Astrocyte of the hippocampus (primary cell): ENCODE results near the gene SPP2.

Experiments used
- DNase-seq: peaks from one replicate; pipeline ENCODE4 v3.0.0; 2011; ENCODE audit warnings: low read depth, low spot score

SPP2 gene

DNA sequence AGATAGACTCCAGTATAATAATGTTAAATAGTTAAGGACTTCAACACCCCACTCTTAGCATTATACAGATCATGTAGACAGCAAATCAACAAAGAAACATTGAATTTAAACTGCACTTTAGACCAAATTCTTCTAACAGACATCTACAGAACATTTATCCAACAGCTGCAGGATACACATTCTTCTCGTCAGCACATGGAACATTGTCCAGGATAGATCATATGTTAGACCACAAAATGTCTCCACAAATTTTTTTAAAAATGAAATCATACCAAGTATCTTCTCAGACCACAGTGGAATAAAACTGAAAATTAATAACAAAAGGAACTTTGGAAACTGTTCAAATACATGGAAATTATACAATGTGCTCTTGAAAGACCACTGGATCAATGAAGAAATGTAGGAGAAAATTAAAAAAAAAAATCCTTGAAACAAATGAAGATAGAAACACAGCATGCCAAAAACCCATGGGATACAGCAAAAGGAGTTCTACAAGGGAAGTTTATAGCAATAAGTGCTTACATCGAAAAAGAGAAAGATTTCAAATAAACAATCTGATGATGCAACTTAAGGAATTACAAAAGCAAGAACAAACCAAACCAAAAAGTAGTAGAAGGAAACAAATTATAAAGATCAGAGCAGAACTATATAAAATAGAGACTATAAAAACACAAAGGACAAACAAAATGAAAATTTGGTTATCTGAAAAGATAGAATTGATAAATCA, 12.3 kb upstream of the SPP2 start:
- DNase-seq, result no peak

DNA sequence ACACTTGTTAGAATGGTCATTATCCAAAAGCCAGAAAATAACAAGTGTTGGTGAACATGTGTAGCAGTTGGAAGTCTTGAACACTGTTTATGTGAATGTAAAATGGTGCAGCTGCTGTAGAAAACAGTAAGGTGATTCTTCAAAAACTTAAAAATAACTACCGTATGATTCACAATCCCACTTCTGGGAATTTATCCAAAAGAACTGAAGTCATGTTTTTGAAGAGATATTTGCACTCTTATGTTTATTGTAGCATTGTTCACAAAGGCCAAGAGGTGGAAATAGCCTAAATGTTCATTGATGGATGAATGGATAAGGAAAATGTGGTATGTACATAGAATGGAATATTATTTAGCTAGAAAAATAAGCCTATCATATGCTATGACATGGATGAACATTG, 6.3 kb upstream of the SPP2 start:
- peak; percentile 84 for DNase-seq

GRCh38 chr2:234046521-234046920, 4.0 kb upstream of the SPP2 start:
- DNase-seq, result no peak

DNA sequence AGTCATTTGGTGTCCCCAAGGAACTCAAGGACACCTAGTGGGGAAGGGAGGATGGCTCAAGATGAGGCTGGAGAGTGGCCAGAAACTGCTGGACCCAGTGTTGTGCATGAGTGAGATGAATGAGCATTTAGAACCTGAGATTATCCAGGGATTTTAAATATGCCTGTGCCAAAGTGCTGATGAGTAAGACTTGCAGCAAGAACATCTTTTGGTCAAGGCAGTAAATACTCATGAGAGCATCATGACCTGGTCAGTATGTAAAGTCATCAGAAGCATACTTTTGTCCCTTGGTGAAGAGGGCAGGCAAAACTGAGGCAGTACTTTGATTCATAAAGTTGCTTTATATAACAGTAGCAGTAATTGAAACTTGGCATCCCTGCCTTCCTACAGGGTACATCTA, 3.1 kb upstream of the SPP2 start:
- no peak for DNase-seq

DNA sequence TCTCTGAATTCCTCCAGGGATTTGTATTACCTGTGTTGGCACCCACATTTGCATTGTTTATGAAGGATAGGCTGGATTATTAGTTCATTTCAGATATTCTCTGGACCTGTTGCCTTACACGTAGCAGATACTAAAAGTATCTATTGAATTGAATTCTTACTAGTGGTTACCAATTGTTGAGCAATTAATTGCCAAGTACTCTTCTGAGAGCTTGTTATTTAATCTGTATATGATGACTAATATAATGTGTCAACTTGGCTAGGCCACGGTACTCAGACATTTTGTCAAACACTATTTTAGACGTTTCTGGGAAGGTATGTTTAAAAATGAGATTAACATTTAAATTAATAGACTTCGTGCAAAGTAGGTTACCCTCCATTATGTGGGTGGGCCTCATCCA, 2.5 kb upstream of the SPP2 start:
- DNase-seq, result no peak

DNA sequence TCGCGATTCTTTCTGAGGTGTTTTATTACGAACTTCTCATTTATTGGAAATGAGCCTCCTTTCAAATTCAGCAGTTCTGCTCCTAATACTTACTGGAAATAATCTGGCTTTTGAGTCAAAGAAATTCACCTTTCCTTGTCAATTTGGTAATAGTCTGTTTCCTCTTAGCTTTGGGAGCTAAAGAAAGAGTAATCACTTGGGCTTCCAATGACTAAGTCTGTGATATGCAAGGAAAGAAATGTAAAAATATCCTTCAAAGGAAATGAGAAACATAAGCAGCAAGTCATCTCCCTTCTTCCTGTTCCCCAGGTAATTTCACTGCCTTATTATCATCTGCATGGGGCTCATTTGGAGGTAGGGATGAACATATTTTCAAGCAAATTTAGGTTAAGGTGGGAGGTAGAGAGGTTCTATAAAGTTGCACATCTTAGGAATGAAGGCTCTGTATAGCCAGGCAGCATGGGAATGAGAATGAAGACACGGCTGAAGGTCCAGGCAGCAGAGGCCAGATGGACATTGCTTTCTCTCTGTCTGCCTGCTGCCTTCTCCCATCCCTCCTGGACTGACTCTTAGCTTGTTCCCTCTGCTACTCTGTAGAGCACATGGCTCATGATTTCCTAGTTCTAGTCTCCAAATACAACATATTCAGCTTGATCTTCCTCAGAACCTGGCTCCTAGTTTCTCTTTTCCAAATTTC, 1.0 kb downstream of the SPP2 start:
- DNase-seq, result no peak

- DNase-seq, result no peak
Measured at GRCh38 chr2:234058881-234059280, 8.4 kb downstream of the SPP2 start.

DNA sequence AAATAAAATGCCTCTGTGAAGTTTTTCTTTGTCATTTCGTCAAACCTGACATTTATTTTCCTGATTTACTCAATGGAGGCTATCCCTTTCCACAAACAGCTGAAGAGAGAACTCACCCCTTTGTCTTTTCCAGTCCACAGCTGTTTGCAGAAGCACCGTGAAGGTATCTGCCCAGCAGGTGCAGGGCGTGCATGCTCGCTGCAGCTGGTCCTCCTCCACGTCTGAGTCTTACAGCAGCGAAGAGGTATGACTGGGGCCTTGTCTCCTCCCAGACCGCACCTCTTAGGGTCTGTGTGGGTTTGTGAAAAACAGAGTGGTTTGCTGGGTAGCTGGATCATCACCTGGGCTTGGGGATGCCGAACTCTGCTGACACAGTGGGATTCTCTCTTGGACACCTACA, 9.7 kb downstream of the SPP2 start:
- DNase-seq, result no peak

GRCh38 chr2:234061624-234062257, 11.2 kb downstream of the SPP2 start:
- no peak for DNase-seq

- DNase-seq, result no peak
Measured at GRCh38 chr2:234066587-234066986, 16.1 kb downstream of the SPP2 start.

DNA sequence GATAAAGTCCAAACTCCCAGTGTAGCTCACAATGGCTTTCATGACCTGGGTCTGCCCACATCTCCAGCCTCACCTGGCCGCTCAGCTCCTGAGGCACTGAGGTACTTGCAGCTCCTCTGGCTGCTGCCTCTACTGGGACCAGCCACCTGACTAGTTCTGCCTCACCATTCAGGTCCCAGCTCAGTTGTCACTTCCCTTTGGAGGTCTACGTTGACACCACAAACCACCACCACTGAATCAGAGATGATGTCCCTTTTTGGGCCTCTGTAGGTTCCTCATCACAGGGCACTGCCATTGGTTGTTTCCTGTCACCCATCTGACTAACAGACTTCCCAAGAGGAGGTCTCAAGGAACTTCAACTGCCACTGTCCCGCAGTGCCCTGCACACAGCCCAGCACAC, 21.2 kb downstream of the SPP2 start:
- DNase-seq, result no peak

- DNase-seq, result no peak
Measured at GRCh38 chr2:234072454-234072853, 22.0 kb downstream of the SPP2 start.

DNA sequence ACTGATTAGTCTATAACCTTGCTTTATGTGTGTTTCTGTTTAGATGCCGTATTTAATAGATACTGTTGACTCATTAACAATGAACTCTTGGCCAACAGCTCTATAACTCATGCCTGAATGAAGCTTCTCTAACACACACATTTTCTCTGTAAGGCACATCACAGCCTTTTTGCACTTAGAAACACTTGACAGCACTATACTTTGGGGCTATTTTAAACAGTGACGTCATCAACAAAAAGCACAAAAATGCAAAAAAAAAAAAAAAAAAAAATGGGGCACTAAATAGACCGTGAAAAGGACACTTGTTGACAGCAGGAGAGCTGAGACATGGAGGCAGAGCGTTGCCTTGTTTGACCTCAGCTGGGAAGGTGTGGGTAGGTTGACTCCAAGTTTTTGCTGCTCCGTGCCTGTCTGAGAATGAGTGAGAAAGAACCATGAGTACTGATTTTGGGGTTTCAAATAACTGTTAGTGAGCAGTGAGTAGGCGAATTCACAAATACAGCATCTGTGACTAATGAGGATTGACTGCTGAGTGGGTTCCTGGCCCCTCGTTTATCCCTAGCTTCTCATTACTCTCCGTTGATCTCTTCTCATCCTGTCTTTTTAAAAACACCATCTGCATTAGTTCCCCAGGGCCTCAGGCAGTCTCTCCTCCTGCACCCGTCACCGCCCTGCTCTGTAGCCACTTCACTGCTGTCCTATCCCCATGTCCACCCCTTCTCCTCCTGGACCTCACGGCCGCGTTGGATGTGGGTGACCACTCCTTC, 24.4 kb downstream of the SPP2 start:
- no peak for DNase-seq

GRCh38 chr2:234075518-234075915, 25.0 kb downstream of the SPP2 start:
- DNase-seq, result no peak

DNA sequence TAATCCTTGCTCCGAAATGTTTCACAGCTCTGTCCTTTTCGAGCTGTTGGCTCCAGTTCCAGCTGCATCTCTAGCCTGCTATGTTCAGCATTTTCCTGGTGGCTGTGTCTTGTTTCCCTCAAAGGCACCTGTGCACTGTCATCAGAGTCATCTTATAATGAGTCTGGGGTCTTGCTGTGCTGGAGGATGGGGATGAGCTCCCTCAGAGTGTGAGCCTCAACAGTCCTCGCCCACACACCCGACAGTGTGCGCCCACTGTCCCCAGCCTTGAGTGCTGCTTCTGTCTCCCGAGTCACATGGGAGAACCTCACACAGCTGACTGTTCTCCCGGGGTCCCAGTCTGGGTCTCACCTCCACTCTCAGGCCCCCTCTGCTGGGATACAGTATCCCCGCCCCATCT, 25.4 kb downstream of the SPP2 start:
- no peak for DNase-seq

DNA sequence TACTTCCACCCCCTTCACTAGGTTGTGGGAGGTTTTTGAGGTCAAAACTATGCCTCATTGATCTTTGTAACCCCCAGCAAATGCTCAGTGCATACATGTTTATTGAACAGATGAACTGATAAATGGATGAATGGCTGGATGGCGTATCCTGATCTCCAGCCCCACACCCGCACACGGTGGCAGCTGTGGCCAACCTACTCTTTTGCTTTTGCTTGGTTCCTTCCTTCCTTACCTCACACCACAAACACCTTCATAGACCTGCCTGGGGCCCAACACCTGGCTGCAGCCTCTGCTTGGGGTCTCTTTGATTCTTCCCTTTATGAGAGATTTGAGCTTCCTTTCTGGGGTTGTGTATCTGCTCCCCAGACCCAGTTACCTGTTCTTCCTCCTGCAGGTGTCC, 25.9 kb downstream of the SPP2 start:
- DNase-seq, result no peak

DNA sequence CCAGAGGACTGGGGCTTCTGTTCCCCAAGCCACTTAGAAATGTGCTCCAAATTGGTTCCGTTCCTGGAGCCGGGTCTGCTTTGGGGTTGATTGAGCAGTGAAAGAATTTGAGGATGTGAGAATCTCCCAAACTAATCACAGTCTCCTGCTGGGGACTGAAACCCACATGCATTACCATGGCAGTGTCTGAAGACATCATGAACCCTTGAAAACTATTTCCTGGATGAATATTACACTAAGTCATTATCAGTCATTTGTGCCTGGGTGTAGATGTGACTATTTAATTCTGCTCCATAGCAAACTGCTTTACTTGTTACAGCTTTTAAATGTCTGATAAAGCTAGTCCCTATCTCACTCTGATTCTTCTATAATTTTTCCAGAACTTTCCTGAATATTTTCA, 27.6 kb downstream of the SPP2 start:
- no peak for DNase-seq

DNA sequence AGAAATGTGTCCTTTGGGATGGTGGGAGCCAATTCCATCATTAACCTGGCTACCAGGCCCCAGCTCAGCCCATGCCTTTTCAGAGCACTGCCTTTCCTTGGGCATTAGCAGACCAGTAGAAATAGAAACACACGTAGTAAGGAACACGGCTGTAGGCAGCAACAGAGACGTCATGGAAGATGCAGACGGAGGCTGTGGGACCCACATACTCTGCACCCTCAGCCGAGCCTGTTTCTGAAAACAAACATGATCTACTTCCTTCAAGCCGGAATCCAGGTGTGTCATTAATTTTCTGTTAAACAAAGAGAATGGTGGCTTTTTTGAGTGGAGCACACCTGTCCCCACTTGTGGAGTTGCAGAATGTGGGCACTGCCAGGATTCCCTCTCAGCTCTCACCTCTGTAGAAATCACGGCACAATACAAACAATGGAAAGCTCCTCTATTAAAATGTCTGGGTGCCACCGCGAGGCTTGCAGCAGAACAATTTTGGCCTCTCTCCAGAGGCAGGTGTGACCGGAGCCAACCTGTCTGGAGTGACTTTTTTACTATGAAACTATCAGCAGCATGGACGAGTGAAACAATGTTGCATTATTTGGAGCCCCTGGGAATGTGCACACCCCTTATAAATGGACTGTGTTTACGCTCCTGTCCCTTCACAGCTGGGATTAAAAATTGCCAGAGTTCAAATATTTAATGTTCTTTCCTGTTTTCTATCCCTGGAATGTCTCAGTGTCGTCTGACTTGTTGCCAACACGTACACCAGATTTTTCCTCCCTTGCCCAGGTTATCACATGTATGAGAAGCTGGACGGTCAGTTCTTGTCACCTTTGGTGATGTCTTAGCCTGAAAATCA, 31.7 kb downstream of the SPP2 start:
- no peak for DNase-seq

- DNase-seq, result no peak
Measured at GRCh38 chr2:234083572-234084348, 33.3 kb downstream of the SPP2 start.

DNA sequence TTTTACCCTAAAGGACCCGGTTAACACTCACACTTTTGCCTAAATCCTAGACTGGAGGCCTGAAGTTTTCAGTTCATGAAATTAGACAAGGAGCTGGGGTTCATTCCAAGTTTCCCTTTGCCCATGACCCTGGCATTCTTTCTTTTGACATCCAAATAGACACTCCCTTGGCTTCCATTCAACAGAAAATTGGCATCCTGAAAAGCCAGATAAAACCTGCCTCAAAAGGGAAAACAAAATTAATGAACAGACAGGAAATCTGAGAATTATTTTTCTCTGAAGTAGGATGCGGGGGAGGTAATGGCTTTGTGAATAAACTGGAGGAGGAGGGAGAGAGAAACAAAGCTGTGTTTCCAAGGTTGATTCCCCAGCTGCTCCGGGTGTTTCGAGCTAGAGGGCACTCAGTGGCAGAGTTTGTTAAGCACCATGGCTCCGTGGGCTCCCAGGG, 41.0 kb downstream of the SPP2 start:
- DNase-seq, result peak; percentile 72
